Subcutaneous abdominal adipose tissue (tissue), 5 donors: ENCODE measurements around the gene ABCC12.
A peak's percentile ranks its signal among the peaks of the same experiment; 100 is the strongest.
"Not testable (repeated sequence)": the region's sequence is repeated elsewhere in the genome, so short reads cannot be mapped to it uniquely, and the experiment has no call there.

Experiments
- H3K27ac ChIP-seq: one replicate; pipeline ENCODE4 v1.7.0; 2013; ENCODE audit warnings: low read depth, mild to moderate bottlenecking, inconsistent platforms, low read length, moderate library complexity
- H3K27me3 ChIP-seq, 5 donors: one replicate each; pipeline ENCODE4 v1.7.0; 2013; ENCODE audit warnings: low read length in 5 of 5, inconsistent platforms in 1 of 5; ENCODE audit not compliant: control insufficient read depth in 5 of 5, insufficient read depth in 4 of 5
- H3K36me3 ChIP-seq, 5 donors: one replicate each; pipeline ENCODE4 v1.7.0; 2013; ENCODE audit warnings: low read length in 5 of 5; ENCODE audit not compliant: control insufficient read depth in 5 of 5, insufficient read depth in 5 of 5
- H3K4me1 ChIP-seq, 5 donors: one replicate each; pipeline ENCODE4 v1.7.0; 2013; ENCODE audit warnings: low read length in 5 of 5, mild to moderate bottlenecking in 3 of 5, moderate library complexity in 1 of 5; ENCODE audit not compliant: control insufficient read depth in 5 of 5, insufficient read depth in 5 of 5
- H3K4me3 ChIP-seq, 5 donors: one replicate each; pipeline ENCODE4 v1.7.0; 2013; ENCODE audit warnings: low read length in 5 of 5, low read depth in 1 of 5
- H3K9ac ChIP-seq, 5 donors: one replicate each; pipeline ENCODE4 v1.7.0; 2013; ENCODE audit warnings: low read length in 5 of 5, mild to moderate bottlenecking in 4 of 5, moderate library complexity in 3 of 5
- H3K9me3 ChIP-seq, 5 donors: one replicate each; pipeline ENCODE4 v1.7.0; 2013; ENCODE audit warnings: low read length in 5 of 5; ENCODE audit not compliant: control insufficient read depth in 5 of 5
- donor health status: healthy.
- donor health status: healthy.
- donor health status: healthy.
- donor health status: healthy.
- donor health status: healthy.

The ABCC12 gene

GRCh38 chr16:48166617-48167016 is 10.8 kb upstream of the ABCC12 start:
- H3K9ac ChIP-seq, H3K27me3 ChIP-seq, H3K27ac ChIP-seq, H3K36me3 ChIP-seq, H3K9me3 ChIP-seq, H3K4me3 ChIP-seq: not testable (repeated sequence)
- peaks cover 0 to 11% (median 10%) of the 10 kb centered on the region in 5 donors for H3K4me1 ChIP-seq

GRCh38 chr16:48165961-48166578 is 10.3 kb upstream of the ABCC12 start:
- H3K36me3 ChIP-seq = no peaks in the 10 kb centered on the region
- peaks cover 0 to 11% (median 10%) of the 10 kb centered on the region in 5 donors for H3K4me1 ChIP-seq
- H3K4me3 ChIP-seq = no peak overlapping the region
- no peak overlapping the region for H3K27ac ChIP-seq
- no peaks in the 10 kb centered on the region for H3K9me3 ChIP-seq
- no peak overlapping the region for H3K9ac ChIP-seq
- no peaks in the 10 kb centered on the region for H3K27me3 ChIP-seq

- H3K9ac ChIP-seq = peak overlapping the region in 1 of 5 donors; percentile 26
- peaks cover 0 to 11% (median 10%) of the 10 kb centered on the region in 5 donors for H3K4me1 ChIP-seq
- H3K4me3 ChIP-seq = peak overlapping the region in 2 of 5 donors; percentile 25 to 39
- no peaks in the 10 kb centered on the region for H3K9me3 ChIP-seq
- no peak overlapping the region for H3K27ac ChIP-seq
- no peaks in the 10 kb centered on the region for H3K27me3 ChIP-seq
- H3K36me3 ChIP-seq = no peaks in the 10 kb centered on the region
Observed at GRCh38 chr16:48164907-48165715, 9.3 kb upstream of the ABCC12 start.

GRCh38 chr16:48162839-48163410 is 7.1 kb upstream of the ABCC12 start:
- no peak overlapping the region for H3K4me3 ChIP-seq
- H3K36me3 ChIP-seq = no peaks in the 10 kb centered on the region
- H3K9me3 ChIP-seq = no peaks in the 10 kb centered on the region
- H3K27me3 ChIP-seq = peaks cover 0 to 3% (median 0%) of the 10 kb centered on the region in 5 donors
- no peak overlapping the region for H3K9ac ChIP-seq
- no peak overlapping the region for H3K27ac ChIP-seq
- peaks cover 0 to 11% (median 10%) of the 10 kb centered on the region in 5 donors for H3K4me1 ChIP-seq

GRCh38 chr16:48161906-48162305 is 6.1 kb upstream of the ABCC12 start:
- Histone ChIP-seq H3K9me3 (no peaks in the 10 kb centered on the region), H3K4me1 (peaks cover 0 to 14% (median 10%) of the 10 kb centered on the region in 5 donors), H3K36me3 (no peaks in the 10 kb centered on the region), H3K9ac (no peak overlapping the region), H3K27ac (no peak overlapping the region), H3K4me3 (no peak overlapping the region), H3K27me3 (peaks cover 0 to 5% (median 3%) of the 10 kb centered on the region in 5 donors)

GRCh38 chr16:48160575-48160974 is 4.8 kb upstream of the ABCC12 start:
- no peak overlapping the region for H3K4me3 ChIP-seq
- H3K27me3 ChIP-seq = peaks cover 0 to 10% (median 3%) of the 10 kb centered on the region in 5 donors
- no peak overlapping the region for H3K27ac ChIP-seq
- no peaks in the 10 kb centered on the region for H3K9me3 ChIP-seq
- peaks cover 0 to 26% (median 18%) of the 10 kb centered on the region in 5 donors for H3K4me1 ChIP-seq
- no peaks in the 10 kb centered on the region for H3K36me3 ChIP-seq
- H3K9ac ChIP-seq = no peak overlapping the region

- H3K36me3 ChIP-seq = no peaks in the 10 kb centered on the region
- H3K9me3 ChIP-seq = no peaks in the 10 kb centered on the region
- H3K27ac ChIP-seq = no peak overlapping the region
- H3K4me3 ChIP-seq = no peak overlapping the region
- no peak overlapping the region for H3K9ac ChIP-seq
- peaks cover 0 to 28% (median 8%) of the 10 kb centered on the region in 5 donors for H3K4me1 ChIP-seq
- H3K27me3 ChIP-seq = peaks cover 0 to 11% (median 3%) of the 10 kb centered on the region in 5 donors
Observed at GRCh38 chr16:48158296-48158695, 2.5 kb upstream of the ABCC12 start.

- H3K36me3 ChIP-seq = no peaks in the 10 kb centered on the region
- H3K9me3 ChIP-seq = no peaks in the 10 kb centered on the region
- H3K9ac ChIP-seq = no peak overlapping the region
- H3K4me1 ChIP-seq = peaks cover 0 to 30% (median 8%) of the 10 kb centered on the region in 5 donors
- H3K27me3 ChIP-seq = peaks cover 0 to 11% (median 3%) of the 10 kb centered on the region in 5 donors
- H3K27ac ChIP-seq = no peak overlapping the region
- H3K4me3 ChIP-seq = no peak overlapping the region
Observed at GRCh38 chr16:48157794-48158193, 2.0 kb upstream of the ABCC12 start.

- H3K4me3 ChIP-seq = no peak overlapping the region
- H3K9ac ChIP-seq = no peak overlapping the region
- no peak overlapping the region for H3K27ac ChIP-seq
- H3K27me3 ChIP-seq = peaks cover 0 to 11% (median 3%) of the 10 kb centered on the region in 5 donors
- no peaks in the 10 kb centered on the region for H3K9me3 ChIP-seq
- H3K4me1 ChIP-seq = peaks cover 0 to 30% (median 8%) of the 10 kb centered on the region in 5 donors
- H3K36me3 ChIP-seq = no peaks in the 10 kb centered on the region
Observed at GRCh38 chr16:48157302-48157701, 1.5 kb upstream of the ABCC12 start.

- Histone ChIP-seq H3K9me3 (no peaks in the 10 kb centered on the region), H3K9ac (peak overlapping the region in 1 of 5 donors; percentile 13), H3K4me3 (peak overlapping the region in 1 of 5 donors; percentile 44), H3K27ac (no peak overlapping the region), H3K4me1 (peaks cover 0 to 30% (median 8%) of the 10 kb centered on the region in 5 donors), H3K36me3 (no peaks in the 10 kb centered on the region), H3K27me3 (peaks cover 0 to 11% (median 3%) of the 10 kb centered on the region in 5 donors)
Observed at GRCh38 chr16:48156790-48157209, 1.0 kb upstream of the ABCC12 start.
